WTC11 (cell line): ENCODE results near the gene STRN. TPM values are rescaled to one million over a fixed set of nuclear protein-coding genes. Genes with fewer than 3 reads are reported as not detected.
A peak's percentile ranks its signal among the peaks of the same experiment; 100 is the strongest.

Experiments used
- ATAC-seq: fragments of 200-7000 bp; cut with Tn5 transposase; 2 replicates; pipeline ENCODE4 v1.10.0; 2021; ENCODE audit warnings: mild to moderate bottlenecking, moderate library complexity
- CTCF ChIA-PET: fragments of 300-600 bp; sonication (Branson Sonifier 250); formaldehyde crosslinking; loops from one replicate; lab custom pipeline; 2021; ENCODE audit warnings: antibody characterized with exemption; lab: Charles Lee
- POLR2A ChIA-PET: fragments of 350-600 bp; sonication (Branson Sonifier 250); formaldehyde crosslinking; loops from one replicate; lab custom pipeline; 2021; ENCODE audit warnings: antibody characterized with exemption; lab: Charles Lee
- DNase-seq: peaks from one replicate; pipeline ENCODE4 v3.0.0; 2021; ENCODE audit warnings: low spot score
- H3K27ac Mint-ChIP-seq: 2 replicates; pipeline ENCODE4 v1.8.0; 2021; ENCODE audit warnings: mixed read lengths
- H3K27me3 Mint-ChIP-seq: 2 replicates; pipeline ENCODE4 v1.8.0; 2021; ENCODE audit warnings: low read depth, mild to moderate bottlenecking, moderate library complexity, mixed read lengths
- H3K36me3 Mint-ChIP-seq: 2 replicates; pipeline ENCODE4 v1.8.0; 2021; ENCODE audit warnings: mixed read lengths
- H3K4me1 Mint-ChIP-seq: 2 replicates; pipeline ENCODE4 v1.8.0; 2022; ENCODE audit warnings: mixed read lengths
- H3K4me3 Mint-ChIP-seq: 2 replicates; pipeline ENCODE4 v1.8.0; 2021; ENCODE audit warnings: mild to moderate bottlenecking, moderate library complexity, mixed read lengths
- H3K9me3 Mint-ChIP-seq: 2 replicates; pipeline ENCODE4 v1.8.0; 2021; ENCODE audit warnings: mixed read lengths
- AFF4 ChIP-seq: sonication (generic); formaldehyde crosslinking; IDR thresholded peaks from 2 replicates; pipeline ENCODE4 v1.8.1; 2023; ENCODE audit warnings: mild to moderate bottlenecking, missing genetic modification reagents, borderline replicate concordance
- CREB1 ChIP-seq: sonication (generic); formaldehyde crosslinking; IDR thresholded peaks from 2 replicates; pipeline ENCODE4 v1.8.0; 2023; ENCODE audit warnings: mild to moderate bottlenecking, missing genetic modification reagents
- CREM ChIP-seq: sonication (generic); formaldehyde crosslinking; IDR thresholded peaks from 2 replicates; pipeline ENCODE4 v1.8.1; 2022; ENCODE audit warnings: mild to moderate bottlenecking, missing genetic modification reagents, moderate library complexity
- E2F4 ChIP-seq: sonication (generic); formaldehyde crosslinking; IDR thresholded peaks from 2 replicates; pipeline ENCODE4 v1.8.1; 2022; ENCODE audit warnings: low read depth, mild to moderate bottlenecking, moderate library complexity, missing genetic modification reagents, borderline replicate concordance
- EMX1 ChIP-seq: fragments of 250-450 bp; sonication (Bioruptor Pico); IDR thresholded peaks from 2 replicates; pipeline ENCODE4 v1.8.0; 2021; ENCODE audit warnings: mild to moderate bottlenecking
- ETV6 ChIP-seq: sonication (generic); formaldehyde crosslinking; IDR thresholded peaks from 2 replicates; pipeline ENCODE4 v1.8.1; 2022; ENCODE audit warnings: mild to moderate bottlenecking, missing genetic modification reagents
- FOXP1 ChIP-seq: sonication (generic); formaldehyde crosslinking; IDR thresholded peaks from 2 replicates; pipeline ENCODE4 v1.8.0; 2022; ENCODE audit warnings: missing genetic modification reagents, mild to moderate bottlenecking, moderate library complexity, borderline replicate concordance
- KAT7 ChIP-seq: sonication (generic); formaldehyde crosslinking; IDR thresholded peaks from 2 replicates; pipeline ENCODE4 v1.8.1; 2023; ENCODE audit warnings: missing genetic modification reagents, mild to moderate bottlenecking, borderline replicate concordance
- MXD4 ChIP-seq: fragments of 250-450 bp; sonication (Bioruptor Pico); IDR thresholded peaks from 2 replicates; pipeline ENCODE4 v1.8.0; 2021; ENCODE audit warnings: mild to moderate bottlenecking, moderate library complexity, borderline replicate concordance
- MYBL2 ChIP-seq: sonication (generic); formaldehyde crosslinking; IDR thresholded peaks from 2 replicates; pipeline ENCODE4 v1.8.1; 2023; ENCODE audit warnings: mild to moderate bottlenecking, moderate library complexity, missing genetic modification reagents
- NFATC4 ChIP-seq: fragments of 250-450 bp; sonication (Bioruptor Pico); IDR thresholded peaks from 2 replicates; pipeline ENCODE4 v1.9.0; 2021; ENCODE audit warnings: mild to moderate bottlenecking
- PREB ChIP-seq: sonication (generic); formaldehyde crosslinking; IDR thresholded peaks from 2 replicates; pipeline ENCODE4 v1.8.1; 2022; ENCODE audit warnings: mild to moderate bottlenecking, missing genetic modification reagents, moderate library complexity, borderline replicate concordance
- SOX15 ChIP-seq: fragments of 250-450 bp; sonication (Bioruptor Pico); IDR thresholded peaks from 2 replicates; pipeline ENCODE4 v1.9.0; 2021; ENCODE audit warnings: mild to moderate bottlenecking
- STAT6 ChIP-seq: sonication (generic); formaldehyde crosslinking; conservative IDR thresholded peaks from 2 replicates; pipeline ENCODE4 v1.8.1; 2023; ENCODE audit warnings: mild to moderate bottlenecking, low read depth, missing genetic modification reagents, moderate library complexity
- TEAD1 ChIP-seq: sonication (generic); formaldehyde crosslinking; IDR thresholded peaks from 2 replicates; pipeline ENCODE4 v1.8.0; 2022; ENCODE audit warnings: mild to moderate bottlenecking, missing genetic modification reagents
- TEAD4 ChIP-seq: sonication (generic); formaldehyde crosslinking; IDR thresholded peaks from 2 replicates; pipeline ENCODE4 v1.8.0; 2022; ENCODE audit warnings: mild to moderate bottlenecking, missing genetic modification reagents
- TP53 ChIP-seq: sonication (generic); formaldehyde crosslinking; IDR thresholded peaks from 2 replicates; pipeline ENCODE4 v1.8.1; 2023; ENCODE audit warnings: mild to moderate bottlenecking, missing genetic modification reagents
- ZNF138 ChIP-seq: sonication (generic); formaldehyde crosslinking; conservative IDR thresholded peaks from 2 replicates; pipeline ENCODE4 v1.8.1; 2022; ENCODE audit warnings: mild to moderate bottlenecking, moderate library complexity, missing genetic modification reagents
- ZNF423 ChIP-seq: fragments of 250-450 bp; sonication (Bioruptor Pico); IDR thresholded peaks from 2 replicates; pipeline ENCODE4 v2.1.2; 2022; ENCODE audit warnings: mild to moderate bottlenecking, moderate library complexity
- ZSCAN18 ChIP-seq: fragments of 250-450 bp; sonication (Bioruptor Pico); IDR thresholded peaks from 2 replicates; pipeline ENCODE4 v2.1.2; 2022; ENCODE audit warnings: mild to moderate bottlenecking, moderate library complexity
- total RNA-seq: library from RNA; stranded (reverse); gene quantifications from 3 replicates; pipeline ENCODE4 v1.2.3, GENCODE V29; 2021
- TF ChIP-seq, protein P1 (sequence below): sonication (generic); formaldehyde crosslinking; IDR thresholded peaks from 2 replicates; pipeline ENCODE4 v1.8.1; 2022; ENCODE audit warnings: low read depth, missing genetic modification reagents, borderline replicate concordance

Gene STRN
- total RNA-seq, 1 experiment from 2014 or later, result 34.7 TPM

- ATAC-seq (peak; percentile 31; the same call in 1 of the 2 replicates), DNase-seq (no peak)
- Mint-ChIP-seq H3K36me3 (0 out of 2 replicates have a peak, but pooled peaks cover 2% of the 10 kb centered on the region), H3K9me3 (no peaks in the 10 kb centered on the region), H3K4me3 (no peak overlapping the region), H3K27ac (peak overlapping the region; percentile 40; the same call in 1 of the 2 replicates), H3K27me3 (no peaks in the 10 kb centered on the region), H3K4me1 (peaks cover 51% of the 10 kb centered on the region)
- ChIA-PET POLR2A (interaction anchor here (0.6 to 1.4 kb wide), 2 partner anchors 11 to 21 kb away, joined by 3 to 5 read pairs; no protein-coding TSS in a partner anchor), CTCF (interaction anchor here (0.6 kb wide), 1 partner anchor 15 kb away, joined by 3 read pairs; no protein-coding TSS in a partner anchor)
- no peak for TF ChIP-seq ZNF138 (CRISPR knock-in tag)
- peak; percentile 72 for TF ChIP-seq ZNF423 (CRISPR knock-in tag)
Measured at GRCh38 chr2:36951574-36951973, 14.8 kb downstream of the STRN start.

DNA sequence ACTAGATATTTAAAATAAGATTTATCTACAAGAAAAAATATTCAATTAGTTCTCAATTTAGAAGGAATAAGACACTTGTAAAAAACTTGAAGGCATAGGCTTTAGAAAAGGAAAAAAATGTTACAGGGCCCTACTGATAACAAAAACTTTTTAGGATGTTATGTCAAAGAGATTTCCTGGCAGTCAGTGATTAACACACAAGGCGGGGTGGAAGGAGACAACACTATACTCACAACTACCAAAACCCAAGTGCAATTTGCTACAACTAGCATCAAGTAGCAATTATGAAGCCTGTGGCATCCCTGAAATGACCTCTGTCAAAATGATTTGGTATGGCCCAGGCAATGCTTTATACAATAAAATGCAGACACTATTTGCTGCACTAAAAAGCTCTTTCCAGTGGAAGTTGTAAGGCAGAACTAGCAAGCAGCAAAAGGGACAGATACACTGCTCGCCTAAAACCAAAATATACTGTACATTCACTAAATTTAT is 15.3 kb downstream of the STRN start:
- CTCF ChIA-PET, result no interaction called here
- POLR2A ChIA-PET, result interaction anchor here (1.4 kb wide), 1 partner anchor 10 kb away, joined by 5 read pairs; no protein-coding TSS in a partner anchor
- Mint-ChIP-seq H3K27me3 (no peaks in the 10 kb centered on the region), H3K36me3 (0 out of 2 replicates have a peak, but pooled peaks cover 2% of the 10 kb centered on the region), H3K4me3 (no peak overlapping the region), H3K4me1 (peaks cover 46% of the 10 kb centered on the region), H3K9me3 (no peaks in the 10 kb centered on the region), H3K27ac (0 out of 2 replicates have a peak overlapping the region, but pooled peaks have one; percentile 10)
- TF ChIP-seq MXD4 (CRISPR knock-in tag) (no peak), SOX15 (CRISPR knock-in tag) (no peak), E2F4 (CRISPR knock-in tag) (no peak), MYBL2 (no peak), CREB1 (CRISPR knock-in tag) (no peak), ZSCAN18 (no peak), FOXP1 (no peak)
- TF ChIP-seq, protein P1, sequence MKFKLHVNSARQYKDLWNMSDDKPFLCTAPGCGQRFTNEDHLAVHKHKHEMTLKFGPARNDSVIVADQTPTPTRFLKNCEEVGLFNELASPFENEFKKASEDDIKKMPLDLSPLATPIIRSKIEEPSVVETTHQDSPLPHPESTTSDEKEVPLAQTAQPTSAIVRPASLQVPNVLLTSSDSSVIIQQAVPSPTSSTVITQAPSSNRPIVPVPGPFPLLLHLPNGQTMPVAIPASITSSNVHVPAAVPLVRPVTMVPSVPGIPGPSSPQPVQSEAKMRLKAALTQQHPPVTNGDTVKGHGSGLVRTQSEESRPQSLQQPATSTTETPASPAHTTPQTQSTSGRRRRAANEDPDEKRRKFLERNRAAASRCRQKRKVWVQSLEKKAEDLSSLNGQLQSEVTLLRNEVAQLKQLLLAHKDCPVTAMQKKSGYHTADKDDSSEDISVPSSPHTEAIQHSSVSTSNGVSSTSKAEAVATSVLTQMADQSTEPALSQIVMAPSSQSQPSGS (CRISPR knock-in tag), result no peak
- no peak for ATAC-seq
- DNase-seq, result no peak

DNA sequence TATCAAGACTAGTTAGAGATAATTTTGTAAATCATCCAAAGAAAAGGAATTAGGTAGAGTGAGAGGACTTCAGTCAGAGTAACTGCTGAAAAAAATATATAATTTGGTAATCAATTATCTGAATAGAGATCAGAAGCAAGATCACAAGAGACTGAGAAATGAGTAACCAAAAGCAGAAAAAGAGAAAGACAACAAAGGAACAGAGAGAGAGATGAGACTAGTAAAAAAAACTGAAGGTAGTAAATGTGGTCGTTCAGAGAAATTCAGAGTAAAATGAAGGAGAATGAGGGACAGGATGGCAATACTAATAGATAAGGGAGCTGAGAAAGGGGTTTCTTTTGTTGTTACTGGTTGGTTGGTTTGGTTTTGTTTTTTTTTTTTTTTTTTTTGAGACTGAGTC is 16.5 kb downstream of the STRN start:
- Mint-ChIP-seq H3K27ac (peak overlapping the region; percentile 57), H3K36me3 (0 out of 2 replicates have a peak, but pooled peaks cover 2% of the 10 kb centered on the region), H3K27me3 (no peaks in the 10 kb centered on the region), H3K4me1 (peaks cover 36% of the 10 kb centered on the region), H3K9me3 (no peaks in the 10 kb centered on the region), H3K4me3 (no peak overlapping the region)
- DNase-seq, result no peak
- POLR2A ChIA-PET, result no interaction called here
- ATAC-seq, result no peak
- CTCF ChIA-PET, result no interaction called here
- TF ChIP-seq TP53 (CRISPR knock-in tag) (no peak), STAT6 (CRISPR knock-in tag) (no peak), KAT7 (CRISPR knock-in tag) (no peak), TEAD1 (CRISPR knock-in tag) (no peak), CREM (CRISPR knock-in tag) (no peak), ETV6 (CRISPR knock-in tag) (no peak), NFATC4 (CRISPR knock-in tag) (no peak), AFF4 (CRISPR knock-in tag) (no peak), PREB (CRISPR knock-in tag) (no peak), TEAD4 (CRISPR knock-in tag) (no peak), MYBL2 (no peak), EMX1 (no peak)
